SJSA1 (cell line): ENCODE data around the gene RHO. TPM values are rescaled to one million over a fixed set of nuclear protein-coding genes. Genes with fewer than 3 reads are reported as not detected.

Source experiments
- DNase-seq, 2 experiments: peaks; one replicate each; pipeline ENCODE4 v3.0.0-alpha.2; 2015 to 2020; ENCODE audit warnings: low spot score in 2 of 2, low read depth in 1 of 2
- H3K27ac ChIP-seq: fragments of 250-450 bp; sonication (Bioruptor Pico); 2 replicates; pipeline ENCODE4 v1.5.1; 2020; ENCODE audit warnings: mild to moderate bottlenecking, moderate library complexity
- H3K27me3 ChIP-seq: fragments of 250-450 bp; sonication (Bioruptor Pico); replicated peaks from 2 replicates; pipeline ENCODE4 v1.5.1; 2020; ENCODE audit warnings: mild to moderate bottlenecking, moderate library complexity
- H3K36me3 ChIP-seq: fragments of 250-450 bp; sonication (Bioruptor Pico); 2 replicates; pipeline ENCODE4 v1.5.1; 2020; ENCODE audit warnings: mild to moderate bottlenecking
- H3K4me1 ChIP-seq: fragments of 250-450 bp; sonication (Bioruptor Pico); replicated peaks from 2 replicates; pipeline ENCODE4 v1.6.1; 2021; ENCODE audit warnings: mild to moderate bottlenecking
- H3K4me3 ChIP-seq: fragments of 250-450 bp; sonication (Bioruptor Pico); 2 replicates; pipeline ENCODE4 v1.5.1; 2020; ENCODE audit warnings: mild to moderate bottlenecking
- H3K9me3 ChIP-seq: fragments of 250-450 bp; sonication (Bioruptor Pico); replicated peaks from 2 replicates; pipeline ENCODE4 v1.5.1; 2020; ENCODE audit warnings: mild to moderate bottlenecking
- total RNA-seq: library from RNA; depleted of rRNA; stranded (reverse); fragments of >200 nt; shearing (Covaris generic); gene quantifications from 2 replicates; pipeline ENCODE4 v1.2.3, GENCODE V29; 2014; rRNA removed

Gene RHO
- total RNA-seq, 1 experiment from 2014 or later, result not detected

- Histone ChIP-seq H3K4me3 (no peak overlapping the region), H3K9me3 (no peaks in the 10 kb centered on the region), H3K36me3 (peaks cover 72% of the 10 kb centered on the region), H3K27me3 (no peaks in the 10 kb centered on the region), H3K4me1 (no peaks in the 10 kb centered on the region), H3K27ac (no peak overlapping the region)
- no peak for DNase-seq
Observed at GRCh38 chr3:129584631-129585030, 56.2 kb downstream of the RHO start.

Other genes starting within 250 kb of the RHO start
- gene HMCES, start 249.8 kb upstream of the RHO start, total RNA-seq, result 22.2 and 25.6 TPM in 2 replicates
- 0.03 TPM in 1 of 2 replicates, not detected in the other for gene EFCAB12, start 100.0 kb upstream of the RHO start, total RNA-seq
- gene MBD4, start 88.7 kb upstream of the RHO start, total RNA-seq, result 15.2 and 23.6 TPM in 2 replicates
- 13.3 and 14.4 TPM in 2 replicates for gene IFT122, start 88.4 kb upstream of the RHO start, total RNA-seq
- not detected in 2 replicates for gene H1-8, start 14.5 kb downstream of the RHO start, total RNA-seq
- 80.1 and 91.6 TPM in 2 replicates for gene PLXND1, start 78.0 kb downstream of the RHO start, total RNA-seq